Colonic mucosa (tissue), 4 donors: ENCODE results near the gene NCOA1. TPM values are rescaled to one million over a fixed set of nuclear protein-coding genes. Genes with fewer than 3 reads are reported as not detected.
"Not testable (repeated sequence)": the region's sequence is repeated elsewhere in the genome, so short reads cannot be mapped to it uniquely, and the experiment has no call there.

Experiments
- DNase-seq: peaks from one replicate; pipeline ENCODE4 v3.0.0-alpha.2; 2020
- H3K27ac ChIP-seq: fragments of 200-600 bp; one replicate; pipeline ENCODE4 v1.8.0; 2021
- H3K27me3 ChIP-seq: fragments of 200-600 bp; one replicate; pipeline ENCODE4 v1.8.0; 2021
- H3K36me3 ChIP-seq: fragments of 200-600 bp; one replicate; pipeline ENCODE4 v1.8.0; 2021
- H3K4me1 ChIP-seq: fragments of 200-600 bp; one replicate; pipeline ENCODE4 v1.8.0; 2021; ENCODE audit warnings: mild to moderate bottlenecking
- H3K4me3 ChIP-seq: fragments of 200-600 bp; one replicate; pipeline ENCODE4 v1.8.0; 2021
- H3K9ac ChIP-seq, 2 donors: one replicate each; pipeline ENCODE4 v1.7.0; 2013; ENCODE audit warnings: control low read depth in 2 of 2, low read depth in 2 of 2, low read length in 2 of 2
- H3K9me3 ChIP-seq: fragments of 200-600 bp; one replicate; pipeline ENCODE4 v1.8.0; 2021
- CTCF ChIP-seq: fragments of 200-600 bp; IDR thresholded peaks from one replicate; pipeline ENCODE4 v1.8.0; 2022; ENCODE audit warnings: antibody characterized with exemption, mild to moderate bottlenecking
- intact Hi-C: fragments of 100-400 bp; cut with DNase I; formaldehyde crosslinking; loops from one replicate; pipeline ENCODE4 v1.14.1; 2022
- total RNA-seq, 2 donors: library from RNA; stranded (reverse); fragmentation: NEBNext Ultra II Directional in 1 of 2; extraction: Animal tissue kit (Norgen Biotek cat#: 25700) in 1 of 2; gene quantifications; one replicate each; pipeline ENCODE4 v1.2.1, GENCODE V29; 2021
- donor health status: healthy.
- donor health status: DM: no; HTN: no; CAD: no.
- donor health status: DM: no; HTN: no; CAD: no.

Gene NCOA1
- total RNA-seq, 2 donors from 2014 or later = 24.8 to 35.2 TPM

- Histone ChIP-seq H3K9ac (no peak overlapping the region), H3K4me3 (no peak overlapping the region), H3K27me3 (no peaks in the 10 kb centered on the region), H3K9me3 (no peaks in the 10 kb centered on the region), H3K36me3 (no peaks in the 10 kb centered on the region), H3K4me1 (no peaks in the 10 kb centered on the region), H3K27ac (no peak overlapping the region)
- no peak for TF ChIP-seq CTCF
- intact Hi-C loops = no loop called here
- no peak for DNase-seq
Observed at GRCh38 chr2:24559473-24560113, 68.5 kb downstream of the NCOA1 start.

- intact Hi-C loops = no loop called here
- DNase-seq = no peak
- TF ChIP-seq CTCF = no peak
- Histone ChIP-seq H3K9me3 (no peaks in the 10 kb centered on the region), H3K27ac (no peak overlapping the region), H3K36me3 (no peaks in the 10 kb centered on the region), H3K4me1 (no peaks in the 10 kb centered on the region), H3K9ac (no peak overlapping the region), H3K4me3 (no peak overlapping the region), H3K27me3 (no peaks in the 10 kb centered on the region)
Observed at GRCh38 chr2:24565537-24565936, 74.5 kb downstream of the NCOA1 start.

- H3K27ac ChIP-seq = no peak overlapping the region
- H3K4me3 ChIP-seq = no peak overlapping the region
- H3K9me3 ChIP-seq = no peaks in the 10 kb centered on the region
- no peak overlapping the region for H3K9ac ChIP-seq
- TF ChIP-seq CTCF = no peak
- H3K27me3 ChIP-seq = no peaks in the 10 kb centered on the region
- intact Hi-C loops = no loop called here
- H3K4me1 ChIP-seq = no peaks in the 10 kb centered on the region
- no peaks in the 10 kb centered on the region for H3K36me3 ChIP-seq
- no peak for DNase-seq
Observed at GRCh38 chr2:24566209-24566608, 75.2 kb downstream of the NCOA1 start.

GRCh38 chr2:24566630-24567029 lies 75.6 kb downstream of the NCOA1 start:
- Histone ChIP-seq H3K27ac (no peak overlapping the region), H3K36me3 (no peaks in the 10 kb centered on the region), H3K4me3 (no peak overlapping the region), H3K9me3 (no peaks in the 10 kb centered on the region), H3K4me1 (no peaks in the 10 kb centered on the region), H3K9ac (no peak overlapping the region), H3K27me3 (no peaks in the 10 kb centered on the region)
- no peak for TF ChIP-seq CTCF
- no peak for DNase-seq
- intact Hi-C loops = no loop called here

GRCh38 chr2:24568551-24568950 lies 77.5 kb downstream of the NCOA1 start:
- Histone ChIP-seq H3K4me1 (no peaks in the 10 kb centered on the region), H3K4me3 (no peak overlapping the region), H3K27me3 (no peaks in the 10 kb centered on the region), H3K9ac (no peak overlapping the region), H3K9me3 (no peaks in the 10 kb centered on the region), H3K36me3 (no peaks in the 10 kb centered on the region), H3K27ac (no peak overlapping the region)
- no peak for DNase-seq
- intact Hi-C loops = no loop called here
- no peak for TF ChIP-seq CTCF

- not testable (repeated sequence) for H3K36me3 ChIP-seq, H3K9ac ChIP-seq
Observed at GRCh38 chr2:24569565-24569964, 78.5 kb downstream of the NCOA1 start.

More at GRCh38 chr2:24569565-24569964, 78.5 kb downstream of the NCOA1 start:
- H3K27ac ChIP-seq, H3K9me3 ChIP-seq, H3K4me3 ChIP-seq, H3K4me1 ChIP-seq, intact Hi-C loops, H3K27me3 ChIP-seq, DNase-seq: not testable (repeated sequence)
